ENCODE results near the gene CABCOCO1. TPM values are rescaled to one million over a fixed set of nuclear protein-coding genes. Genes with fewer than 3 reads are reported as not detected.

CABCOCO1 gene
- total RNA-seq, 2 donors from 2014 or later, result 0.35 TPM; not detected in 1

- no peaks in the 10 kb centered on the region for H3K27me3 ChIP-seq
- no peaks in the 10 kb centered on the region for H3K36me3 ChIP-seq
- peaks cover 0 to 3% of the 10 kb centered on the region in 2 donors for H3K4me1 ChIP-seq
- no peak for DNase-seq (ENCODE audit: low spot score)
- no peak for TF ChIP-seq CTCF (IDR thresholded peaks at IDR 0.05)
- H3K9me3 ChIP-seq, result no peaks in the 10 kb centered on the region
- H3K4me3 ChIP-seq, result no peak overlapping the region
- H3K27ac ChIP-seq, result no peak overlapping the region
Measured at GRCh38 chr10:61628151-61628874, 34.4 kb upstream of the CABCOCO1 start.

DNA sequence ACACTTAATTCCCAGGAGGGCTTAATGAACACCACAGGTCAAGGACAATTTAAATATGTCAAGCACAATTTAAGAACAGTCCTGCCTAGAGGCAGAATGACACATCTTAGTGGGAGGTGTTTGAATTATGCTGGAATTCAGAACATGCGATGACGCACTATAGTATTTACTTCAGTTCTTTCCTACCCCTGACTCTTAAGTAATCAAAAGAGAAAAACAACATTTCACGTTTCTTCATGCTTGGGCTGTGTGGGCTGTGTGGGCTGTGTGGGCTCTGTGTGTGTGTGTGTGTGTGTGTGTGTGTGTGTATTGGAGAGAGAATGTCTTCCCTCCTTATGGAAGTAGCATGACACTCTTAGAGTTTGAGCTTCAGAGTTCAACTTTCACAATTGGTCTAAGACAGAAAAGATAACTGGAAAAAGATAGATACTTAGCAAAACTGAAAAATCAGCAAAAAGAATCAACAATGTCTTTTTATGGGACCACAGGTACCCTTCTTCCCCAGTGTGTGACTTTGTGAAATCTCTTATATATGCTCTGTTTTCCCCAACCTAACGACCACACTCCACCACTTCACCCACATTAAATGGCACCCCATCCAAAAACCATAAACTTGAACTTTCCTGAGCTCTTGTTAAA is 33.7 kb upstream of the CABCOCO1 start:
- H3K27me3 ChIP-seq, result no peaks in the 10 kb centered on the region
- H3K4me3 ChIP-seq, result no peak overlapping the region
- no peaks in the 10 kb centered on the region for H3K4me1 ChIP-seq
- no peak overlapping the region for H3K27ac ChIP-seq
- no peak for DNase-seq (ENCODE audit: low spot score)
- H3K9me3 ChIP-seq, result no peaks in the 10 kb centered on the region
- TF ChIP-seq CTCF (IDR thresholded peaks at IDR 0.05), result no peak
- H3K36me3 ChIP-seq, result no peaks in the 10 kb centered on the region

- no peak for DNase-seq (ENCODE audit: low spot score)
- H3K27ac ChIP-seq, result no peak overlapping the region
- no peaks in the 10 kb centered on the region for H3K9me3 ChIP-seq
- H3K36me3 ChIP-seq, result no peaks in the 10 kb centered on the region
- no peak overlapping the region for H3K4me3 ChIP-seq
- no peaks in the 10 kb centered on the region for H3K4me1 ChIP-seq
- TF ChIP-seq CTCF (IDR thresholded peaks at IDR 0.05), result no peak
- H3K27me3 ChIP-seq, result no peaks in the 10 kb centered on the region
Measured at GRCh38 chr10:61629576-61629975, 33.2 kb upstream of the CABCOCO1 start.

GRCh38 chr10:61632057-61632670 is 30.6 kb upstream of the CABCOCO1 start:
- Histone ChIP-seq H3K4me3 (no peak overlapping the region), H3K27me3 (no peaks in the 10 kb centered on the region), H3K9me3 (no peaks in the 10 kb centered on the region), H3K4me1 (no peaks in the 10 kb centered on the region), H3K36me3 (no peaks in the 10 kb centered on the region), H3K27ac (no peak overlapping the region)
- no peak for TF ChIP-seq CTCF (IDR thresholded peaks at IDR 0.05)
- no peak for DNase-seq (ENCODE audit: low spot score)

DNA sequence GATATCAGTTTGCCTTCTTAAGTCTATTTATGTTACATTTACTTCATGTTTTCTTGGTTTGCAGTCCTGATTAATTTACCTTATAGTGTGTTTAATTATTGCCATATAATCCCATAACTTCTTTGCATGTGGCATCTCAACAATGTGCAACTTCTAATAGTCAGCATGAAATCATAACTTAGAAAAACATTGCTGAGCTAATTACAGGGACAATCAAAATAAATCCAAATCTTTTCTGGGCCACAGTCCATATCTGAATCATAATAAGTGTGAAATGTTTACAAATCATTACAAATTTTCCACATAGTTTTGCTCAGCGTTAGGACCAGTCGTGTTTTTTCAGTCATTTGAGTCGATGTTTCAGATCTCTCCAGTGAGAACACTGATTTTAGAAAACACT is 29.1 kb upstream of the CABCOCO1 start:
- no peak overlapping the region for H3K27ac ChIP-seq
- H3K9me3 ChIP-seq, result no peaks in the 10 kb centered on the region
- TF ChIP-seq CTCF (IDR thresholded peaks at IDR 0.05), result no peak
- H3K4me3 ChIP-seq, result no peak overlapping the region
- H3K27me3 ChIP-seq, result no peaks in the 10 kb centered on the region
- no peak for DNase-seq (ENCODE audit: low spot score)
- H3K4me1 ChIP-seq, result no peaks in the 10 kb centered on the region
- no peaks in the 10 kb centered on the region for H3K36me3 ChIP-seq
